HG03039 (cell line): ENCODE results near the gene OR52M1.
"Not testable (repeated sequence)": the region's sequence is repeated elsewhere in the genome, so short reads cannot be mapped to it uniquely, and the experiment has no call there.

Experiments
- ATAC-seq: cut with Tn5 transposase; IDR thresholded peaks from one replicate; pipeline ENCODE4 v1.9.1; 2021; ENCODE audit warnings: mild to moderate bottlenecking, moderate library complexity; ENCODE audit not compliant: unreplicated experiment

Gene OR52M1, protein sequence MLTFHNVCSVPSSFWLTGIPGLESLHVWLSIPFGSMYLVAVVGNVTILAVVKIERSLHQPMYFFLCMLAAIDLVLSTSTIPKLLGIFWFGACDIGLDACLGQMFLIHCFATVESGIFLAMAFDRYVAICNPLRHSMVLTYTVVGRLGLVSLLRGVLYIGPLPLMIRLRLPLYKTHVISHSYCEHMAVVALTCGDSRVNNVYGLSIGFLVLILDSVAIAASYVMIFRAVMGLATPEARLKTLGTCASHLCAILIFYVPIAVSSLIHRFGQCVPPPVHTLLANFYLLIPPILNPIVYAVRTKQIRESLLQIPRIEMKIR

DNA sequence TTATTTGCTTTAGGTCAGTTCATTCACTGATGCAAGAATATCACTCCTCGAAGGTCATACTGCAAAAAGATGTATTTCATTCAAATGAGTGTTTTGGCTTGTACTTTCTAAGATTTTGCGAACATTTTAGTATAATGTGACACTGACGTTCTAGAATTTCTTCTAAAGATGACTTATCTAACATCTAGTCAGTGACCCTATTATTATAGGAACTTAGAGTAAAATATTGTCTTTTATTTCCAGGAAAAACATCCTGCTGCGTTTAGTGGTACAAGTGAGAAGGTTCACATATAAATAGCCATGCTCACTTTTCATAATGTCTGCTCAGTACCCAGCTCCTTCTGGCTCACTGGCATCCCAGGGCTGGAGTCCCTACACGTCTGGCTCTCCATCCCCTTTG, at the start of gene OR52M1:
OR52M1 (plus strand) TSS at position 301 of the 400 bp plus-strand sequence; CDS start at position 301, 0 bp downstream.
- no peak for ATAC-seq

DNA sequence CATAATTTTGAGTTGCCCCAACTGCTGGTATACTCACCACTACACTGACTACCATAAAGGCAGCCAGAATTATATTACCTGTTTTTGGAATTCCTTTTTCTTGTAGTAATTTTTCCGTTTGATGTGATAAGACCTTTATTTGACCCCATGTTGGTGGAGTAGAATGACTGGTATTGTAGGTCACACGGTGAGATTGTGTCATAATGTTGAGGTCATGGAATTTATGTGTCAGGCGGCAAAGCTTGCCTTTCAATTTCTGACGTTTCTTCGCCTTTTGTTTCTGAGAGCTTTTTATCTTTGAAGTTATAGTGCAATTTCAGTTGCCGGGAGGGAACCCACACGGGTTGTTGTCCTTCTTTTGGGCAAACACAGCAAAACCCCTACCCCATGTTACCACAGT, 49.5 kb upstream of the OR52M1 start:
- no peak for ATAC-seq

DNA sequence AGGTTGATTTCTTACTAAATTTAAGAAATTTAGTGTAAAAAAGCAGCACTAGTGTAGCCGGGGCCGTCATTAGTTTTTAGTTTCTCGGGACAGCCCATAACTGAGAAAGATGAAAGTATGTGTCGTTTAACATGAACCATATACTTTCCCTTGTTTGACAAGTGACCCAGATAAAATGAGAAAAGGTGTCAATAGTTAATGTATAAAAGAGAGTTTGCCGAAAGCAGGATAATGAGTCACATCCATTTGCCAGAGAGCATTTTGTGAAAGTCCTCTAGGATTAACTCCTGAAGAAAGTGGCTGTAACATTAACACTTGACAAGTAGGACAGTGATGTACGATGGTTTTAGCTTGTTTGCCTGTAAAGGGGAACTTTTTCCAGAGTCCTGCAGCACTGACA, 49.0 kb upstream of the OR52M1 start:
- ATAC-seq = no peak

DNA sequence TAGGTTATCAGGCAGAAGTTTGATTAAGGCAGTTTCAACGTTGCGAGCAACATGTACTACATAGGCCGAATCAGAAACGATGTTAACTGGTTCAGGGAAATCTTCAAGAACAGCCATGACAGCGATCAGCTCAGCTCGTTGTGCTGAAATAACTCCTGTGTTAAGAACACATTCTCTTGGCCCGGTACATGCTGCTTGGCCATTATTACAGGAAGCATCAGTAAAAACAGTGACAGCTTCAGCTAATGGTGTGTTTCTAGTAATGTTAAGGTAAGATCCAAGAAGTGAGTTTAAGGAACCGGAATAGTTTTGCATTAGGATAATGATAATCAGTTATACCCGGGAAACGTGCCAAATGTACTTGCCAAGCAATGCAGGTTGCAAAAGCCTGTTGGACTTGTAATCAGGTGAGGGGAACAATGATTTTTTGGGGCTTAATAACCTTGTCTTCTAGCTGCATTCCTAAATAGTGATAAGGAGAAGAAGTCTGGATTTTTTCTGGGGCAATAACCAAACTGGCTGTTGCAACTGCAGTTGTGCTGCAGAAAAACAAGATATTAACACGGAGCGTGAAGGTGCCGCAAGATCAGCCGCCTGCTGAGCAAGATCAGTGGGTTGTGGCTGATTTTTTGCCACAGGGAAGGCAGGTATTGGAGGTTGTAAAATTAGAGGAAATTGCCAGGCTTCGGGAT, 48.3 kb upstream of the OR52M1 start:
- ATAC-seq = no peak

DNA sequence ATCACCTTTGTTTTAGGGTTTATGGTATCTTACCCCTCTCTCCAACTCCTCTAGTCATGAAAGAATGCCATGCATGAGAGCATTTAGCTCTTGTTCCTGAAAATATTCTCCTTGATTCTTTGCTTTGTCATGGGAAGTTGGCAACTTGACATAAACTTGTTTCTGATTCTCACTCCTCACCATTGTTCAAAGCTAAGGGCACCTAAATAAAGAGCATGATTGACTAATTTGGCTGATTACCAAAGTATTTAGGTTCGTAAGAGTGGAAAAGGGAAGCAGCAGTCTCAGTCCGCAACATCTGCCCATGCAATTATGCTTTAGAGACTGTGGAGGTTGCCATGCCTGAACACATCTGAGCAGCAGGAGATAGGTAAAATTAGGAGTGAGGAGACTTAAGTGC, 36.1 kb upstream of the OR52M1 start:
- ATAC-seq = no peak

DNA sequence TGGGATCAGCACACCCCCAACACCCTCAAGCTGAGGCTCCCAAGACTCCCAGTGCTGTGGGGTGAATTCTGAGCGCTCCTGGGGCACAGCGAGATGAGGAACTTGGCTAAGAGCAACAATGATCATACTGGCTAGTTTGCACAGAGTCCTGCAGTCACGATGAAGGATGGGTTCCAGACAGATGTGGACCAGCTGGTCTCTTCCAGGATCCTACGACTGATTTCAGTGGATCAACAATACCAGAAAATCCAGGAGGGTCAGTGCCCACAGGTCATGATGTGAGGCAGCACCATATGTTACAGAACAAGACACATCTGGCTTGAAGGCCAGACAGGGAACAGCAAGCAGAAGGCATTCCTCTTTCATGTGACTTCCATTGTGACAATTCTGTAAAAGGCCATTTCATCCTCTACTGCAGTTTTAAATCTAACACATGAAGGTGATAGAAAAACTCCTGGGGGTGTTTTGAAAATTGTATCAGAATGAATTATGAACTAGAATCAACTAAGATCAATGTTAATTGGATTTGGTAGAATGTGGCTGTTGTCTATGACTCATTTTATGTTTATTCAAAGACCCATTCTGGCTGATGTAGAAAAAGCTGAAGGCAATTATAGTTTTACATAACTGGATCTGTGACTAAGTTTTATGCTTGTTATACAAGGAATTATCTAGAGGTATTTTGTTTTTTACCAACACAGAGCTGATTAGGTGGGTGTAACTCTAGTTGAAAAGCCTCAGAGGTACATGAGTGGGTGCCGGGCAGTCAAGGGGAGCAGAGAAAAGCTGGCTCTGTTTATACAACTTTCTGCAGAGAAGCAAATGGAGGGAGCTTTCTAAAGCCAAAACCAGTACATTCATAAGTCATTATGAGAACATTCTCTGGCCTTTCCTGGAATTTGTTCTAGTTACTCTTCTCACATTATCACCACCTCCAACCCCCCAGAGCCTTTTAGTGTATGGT, 33.4 kb upstream of the OR52M1 start:
- no peak for ATAC-seq

DNA sequence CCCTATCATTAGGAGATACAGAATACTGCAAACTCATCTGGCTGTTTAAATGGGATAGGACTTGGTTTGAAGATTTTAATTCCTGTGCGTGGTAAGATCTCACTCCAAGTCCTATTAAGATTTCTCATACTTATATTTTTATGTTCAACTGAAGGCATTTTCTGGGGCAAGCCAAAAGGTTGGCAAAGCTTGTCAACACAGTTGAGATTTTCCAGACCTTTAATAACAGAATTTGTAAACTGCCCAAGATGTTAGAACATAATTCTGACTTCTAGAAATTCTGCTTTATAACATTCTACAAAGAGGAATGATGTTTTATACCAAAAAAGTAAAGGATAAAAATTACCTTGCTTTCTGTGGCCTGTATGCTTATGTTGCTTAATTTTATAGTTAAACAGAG, 30.8 kb upstream of the OR52M1 start:
- no peak for ATAC-seq

DNA sequence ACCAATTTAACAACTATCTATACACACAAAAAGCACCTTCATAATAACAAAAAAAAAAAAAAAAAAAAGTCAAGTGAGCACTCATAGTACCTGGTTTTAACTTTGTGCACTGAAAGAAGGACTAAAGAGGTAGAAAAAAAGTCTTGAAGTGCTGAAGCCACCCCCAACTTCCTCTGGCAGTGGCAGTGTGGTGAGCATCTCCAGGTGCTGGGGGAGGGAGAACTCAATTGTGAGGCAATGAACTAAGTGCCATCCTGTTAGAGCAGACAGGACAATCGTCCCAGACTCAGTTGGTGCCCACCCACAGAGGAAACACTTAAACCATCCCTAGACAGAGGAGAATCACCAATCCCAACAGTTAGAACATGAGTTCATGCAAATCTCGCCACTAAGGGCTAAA, 22.7 kb upstream of the OR52M1 start:
- no peak for ATAC-seq

DNA sequence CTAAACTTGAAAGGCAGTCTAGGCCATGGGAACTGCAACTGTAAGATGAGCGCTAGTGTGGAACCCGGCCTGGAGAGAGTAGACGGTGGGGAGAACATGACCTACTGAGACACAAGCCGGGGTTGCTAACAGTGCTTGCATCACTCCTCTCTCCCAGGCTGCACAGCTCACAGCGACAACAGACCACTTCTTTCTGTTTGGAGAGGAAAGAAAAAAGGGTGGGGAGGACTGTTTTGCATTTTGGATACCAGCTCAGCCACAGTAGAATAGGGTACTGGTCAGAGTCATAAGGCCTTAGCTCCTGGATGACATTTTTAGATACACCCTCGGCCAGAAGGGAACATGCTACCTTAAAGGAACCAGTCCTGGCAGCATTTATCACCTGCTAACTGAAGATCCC, 22.2 kb upstream of the OR52M1 start:
- no peak for ATAC-seq

DNA sequence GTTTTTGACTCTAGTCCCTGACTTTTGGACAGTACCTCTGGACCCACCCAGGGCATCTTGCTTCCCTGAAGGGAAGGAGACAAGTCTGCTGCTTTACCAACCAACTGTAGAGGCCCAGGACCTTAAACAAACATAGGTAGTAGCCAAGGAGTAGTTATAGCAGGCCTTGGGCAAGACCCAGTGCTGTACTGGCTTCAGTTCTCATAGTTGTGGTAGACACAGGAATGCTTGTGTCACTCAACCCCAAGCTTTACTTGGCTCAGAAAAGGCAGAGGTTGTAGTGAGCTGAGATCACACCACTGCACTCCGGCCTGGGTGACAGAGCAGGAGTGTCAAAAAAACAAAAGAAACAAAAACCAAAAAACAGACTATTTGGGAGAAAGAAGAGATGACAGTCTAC, 21.3 kb upstream of the OR52M1 start:
- no peak for ATAC-seq

DNA sequence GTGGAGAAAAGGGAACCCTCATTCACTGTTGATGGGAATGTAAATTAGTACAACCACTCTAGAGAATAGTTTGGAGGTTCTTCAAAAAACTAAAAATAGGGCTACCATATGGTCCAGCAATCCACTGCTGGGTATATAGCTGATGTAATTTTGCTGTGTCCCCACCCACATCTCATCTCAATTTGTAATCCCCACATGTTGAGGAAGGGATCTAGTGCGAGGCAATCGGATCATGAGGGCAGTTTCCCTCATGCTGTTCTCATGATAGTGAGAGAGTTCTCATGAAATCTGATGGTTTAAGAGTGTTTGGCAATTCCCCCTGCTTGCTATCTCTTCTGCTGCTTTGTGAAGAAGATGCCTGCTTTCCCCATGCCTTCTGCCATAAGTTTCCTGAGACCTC, 17.1 kb upstream of the OR52M1 start:
- ATAC-seq = no peak

DNA sequence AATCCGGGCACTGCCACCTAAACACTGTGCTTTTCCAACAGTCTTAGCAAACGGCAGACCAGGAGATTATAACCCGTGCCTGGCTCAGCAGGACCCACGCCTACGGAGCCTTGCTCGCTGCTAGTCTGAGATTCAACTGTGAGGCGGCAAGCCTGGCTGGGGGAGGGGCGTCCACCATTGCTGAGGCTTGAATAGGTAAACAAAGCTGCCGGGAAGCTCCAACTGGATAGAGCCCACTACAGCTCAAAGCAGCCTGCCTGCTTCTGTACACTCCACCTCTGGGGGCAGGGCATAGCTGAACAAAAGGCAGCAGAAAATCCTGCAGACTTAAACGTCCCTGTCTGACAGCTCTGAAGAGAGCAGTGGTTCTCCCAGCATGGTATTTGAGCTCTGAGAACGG, 13.3 kb upstream of the OR52M1 start:
- not testable (repeated sequence) for ATAC-seq

DNA sequence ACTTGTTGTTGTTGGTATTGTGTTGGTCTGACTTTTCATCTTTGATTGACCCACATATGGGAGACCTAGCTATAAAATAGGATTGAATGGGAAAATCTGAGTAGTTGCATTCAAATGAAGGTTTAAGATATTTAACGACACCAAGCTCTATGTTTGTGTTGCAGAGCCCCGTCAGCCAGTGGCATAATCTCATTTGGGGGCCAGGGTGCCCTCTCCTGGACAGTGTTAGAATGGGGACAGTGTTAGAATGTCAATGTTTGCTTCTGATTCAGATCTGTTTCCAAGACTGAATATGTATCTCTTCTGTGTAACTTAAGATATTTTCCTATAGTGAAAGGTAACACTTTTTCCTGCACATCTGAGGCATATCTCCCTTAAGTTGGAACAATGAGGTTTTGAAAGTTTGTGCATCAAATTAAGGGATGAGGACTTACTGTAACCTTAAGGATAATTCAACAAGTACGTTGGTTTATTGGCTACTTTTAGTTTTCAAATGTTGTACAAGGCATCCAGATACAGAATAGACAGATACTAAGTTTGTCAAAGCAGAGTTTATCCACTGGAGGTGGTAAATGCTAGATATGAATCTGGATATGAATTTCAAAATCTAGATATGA, 5.3 kb upstream of the OR52M1 start:
- ATAC-seq = no peak

DNA sequence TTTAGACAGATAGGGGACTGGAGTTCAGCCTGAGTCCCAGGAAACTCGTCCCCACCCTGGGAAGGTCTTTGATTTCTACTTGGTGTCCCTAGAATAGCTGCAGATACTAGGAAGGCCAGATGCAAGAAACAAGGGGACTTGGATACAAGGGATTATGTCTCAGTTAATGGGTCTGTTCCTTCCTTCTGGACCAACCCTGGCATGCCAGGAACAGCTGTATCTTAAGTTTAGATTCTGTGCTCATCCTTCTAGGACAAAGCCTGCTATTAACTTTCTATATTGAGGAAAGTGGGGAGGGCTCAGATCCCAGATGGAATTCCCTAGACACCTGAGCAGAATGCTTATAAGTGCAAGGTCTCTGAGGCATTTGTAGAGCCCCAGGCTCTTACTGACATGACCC, 3.9 kb upstream of the OR52M1 start:
- no peak for ATAC-seq

DNA sequence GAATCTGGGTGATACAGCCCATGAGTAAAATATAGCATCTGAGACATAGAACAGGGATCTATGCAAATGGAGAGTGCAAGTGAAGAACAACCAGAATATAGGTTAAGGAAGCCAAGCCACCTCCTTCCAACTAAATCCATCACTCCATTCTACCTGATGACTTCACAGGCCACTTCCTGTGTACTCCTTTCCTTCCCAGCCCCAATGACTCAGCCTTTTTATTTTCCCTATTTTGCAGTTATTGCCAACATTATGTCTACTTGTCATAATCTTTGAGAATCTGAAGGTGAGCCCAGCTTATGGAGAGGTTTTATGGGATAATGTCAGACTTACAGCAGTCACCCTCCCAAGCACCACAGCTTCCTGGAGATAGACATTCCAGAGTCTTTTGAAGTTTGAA, 1.4 kb upstream of the OR52M1 start:
- ATAC-seq = no peak

DNA sequence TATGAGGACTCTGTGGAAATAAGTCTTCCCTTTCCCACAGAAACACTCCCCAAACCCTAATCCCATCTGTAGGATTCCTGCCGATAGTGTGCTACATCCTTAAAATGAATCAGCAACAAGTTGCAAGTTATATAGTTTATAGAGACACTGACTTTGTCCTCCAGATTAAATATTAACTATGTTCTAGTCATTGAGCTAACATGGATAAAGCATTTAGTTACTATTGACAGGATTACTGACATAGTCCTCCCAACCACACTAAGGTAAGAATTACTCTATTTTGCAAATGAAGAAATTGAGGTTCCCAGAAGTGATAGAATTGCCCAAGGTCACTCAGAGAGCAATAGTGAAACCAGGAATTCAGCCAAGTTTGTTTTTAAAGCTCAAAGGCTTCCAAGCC, 1.9 kb downstream of the OR52M1 start:
- ATAC-seq = no peak

DNA sequence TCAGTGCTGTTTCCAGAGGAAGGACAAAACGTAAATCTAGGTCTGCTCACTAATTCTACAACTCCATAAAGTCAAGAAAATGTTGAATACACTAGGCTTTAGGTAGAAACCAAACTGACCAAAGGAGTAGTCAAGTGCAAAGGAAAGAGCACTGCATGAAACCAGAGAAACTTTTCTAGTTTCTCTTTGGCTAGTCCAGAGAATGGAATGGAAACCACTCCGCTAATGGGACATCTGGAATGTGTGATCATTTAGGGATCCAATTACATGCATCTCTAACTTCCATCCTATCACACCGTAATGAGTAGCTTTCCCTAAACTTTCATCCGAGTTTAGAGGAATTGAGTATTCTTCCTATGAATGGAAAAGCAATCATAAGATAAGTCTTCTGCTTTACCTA, 2.4 kb downstream of the OR52M1 start:
- ATAC-seq = no peak

DNA sequence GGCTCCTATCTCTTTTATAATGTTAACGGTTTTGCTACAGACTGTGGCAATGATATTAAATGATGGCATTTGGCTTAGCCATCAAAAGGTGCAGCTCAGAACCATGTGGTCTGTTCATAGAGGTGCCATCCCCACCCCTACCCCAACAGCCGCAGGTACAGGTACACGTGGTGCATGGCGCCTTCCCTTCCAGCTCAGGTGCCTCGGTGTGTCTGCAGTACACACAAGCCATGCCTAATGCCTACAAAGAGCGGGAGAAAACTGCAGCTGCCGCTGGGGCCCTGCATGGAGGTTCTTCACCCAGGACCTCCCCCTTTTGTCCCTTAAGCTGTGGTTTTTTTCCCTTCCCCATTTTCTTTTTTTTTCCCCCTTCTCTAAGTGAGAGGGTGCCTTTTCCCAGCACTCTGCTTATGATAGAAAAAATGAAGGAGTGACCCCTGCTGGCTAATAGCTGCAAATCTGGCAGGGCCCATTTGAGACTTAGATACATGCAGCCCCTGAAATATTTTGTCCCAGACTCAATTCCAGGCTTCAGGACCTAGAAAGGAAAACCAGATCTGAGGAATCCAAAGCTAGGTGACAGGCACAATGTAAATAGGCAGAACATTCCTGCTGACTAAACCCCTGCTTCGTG, 6.5 kb downstream of the OR52M1 start:
- ATAC-seq = no peak

DNA sequence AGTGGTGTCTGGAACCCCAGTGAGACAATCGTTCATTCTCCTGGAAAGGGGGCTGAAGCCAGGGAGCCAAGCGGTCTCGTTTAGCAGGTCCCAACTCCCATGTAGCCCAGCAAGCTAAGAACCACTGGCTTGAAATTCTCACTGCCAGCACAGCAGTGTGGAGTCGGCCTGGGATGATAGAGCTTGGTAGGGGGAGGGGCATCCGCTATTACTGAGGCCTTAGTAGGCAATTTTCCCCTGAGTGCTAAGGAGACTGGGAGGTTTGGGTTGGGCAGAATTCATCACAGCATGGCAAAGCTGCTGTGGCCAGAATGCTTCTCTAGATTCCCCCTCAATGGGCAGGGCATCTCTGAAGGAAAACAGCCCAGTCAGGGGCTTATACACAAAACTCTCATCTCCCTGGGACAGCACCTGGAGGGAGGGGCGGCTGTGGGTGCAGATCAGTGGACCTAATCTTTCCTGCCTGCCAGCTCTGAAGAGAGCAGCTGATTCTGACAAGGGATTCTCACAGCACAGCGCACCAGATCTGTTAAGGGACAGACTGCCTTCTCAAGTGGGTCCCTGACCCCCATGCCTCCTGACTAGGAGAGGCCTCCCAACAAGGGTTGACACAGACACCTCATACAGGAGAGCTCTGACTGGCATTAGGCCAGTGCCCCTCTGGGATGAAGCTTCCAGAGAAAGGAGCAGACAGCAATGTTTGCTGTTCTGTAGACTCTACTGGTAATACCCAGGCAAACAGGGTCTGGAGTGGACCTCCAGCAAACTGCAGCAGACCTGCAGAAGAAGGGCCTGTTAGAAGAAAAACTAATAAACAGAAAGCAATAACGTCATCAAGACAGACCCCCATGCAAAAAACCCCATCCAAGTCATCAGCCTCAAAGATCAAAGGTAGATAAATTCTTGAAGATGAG, 14.8 kb downstream of the OR52M1 start:
- no peak for ATAC-seq

DNA sequence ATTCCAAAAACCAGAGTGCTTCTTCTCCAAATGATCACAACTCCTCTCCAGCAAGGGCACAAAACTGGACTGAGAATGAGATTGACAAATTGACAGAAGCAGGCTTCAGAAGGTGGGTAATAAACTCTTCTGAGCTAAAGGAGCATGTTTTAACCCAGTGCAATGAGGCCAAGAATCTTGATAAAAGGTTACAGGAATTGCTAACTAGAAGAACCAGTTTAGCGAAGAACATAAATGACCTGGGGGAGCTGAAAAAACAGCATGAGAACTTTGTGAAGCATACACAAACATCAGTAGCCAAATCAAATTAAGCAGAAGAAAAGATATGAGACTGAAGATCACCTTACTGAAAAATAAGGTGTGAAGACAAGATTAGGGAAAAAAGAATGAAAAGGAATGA, 15.5 kb downstream of the OR52M1 start:
- no peak for ATAC-seq
